ENCODE measurements around the gene SPANXN3.
"Not testable (repeated sequence)": the region's sequence is repeated elsewhere in the genome, so short reads cannot be mapped to it uniquely, and the experiment has no call there.

The SPANXN3 gene, protein sequence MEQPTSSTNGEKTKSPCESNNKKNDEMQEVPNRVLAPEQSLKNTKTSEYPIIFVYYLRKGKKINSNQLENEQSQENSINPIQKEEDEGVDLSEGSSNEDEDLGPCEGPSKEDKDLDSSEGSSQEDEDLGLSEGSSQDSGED

GRCh38 chrX:143517375-143517774 lies at the start of gene SPANXN3:
TSS of gene SPANXN3 (minus strand) at chrX:143517475. CDS start at chrX:143517391, 84 bp downstream.
- DNase-seq (ENCODE audit: low read depth in 1 of 2, low spot score in 1 of 2), result not testable (repeated sequence)

GRCh38 chrX:143536176-143536575 lies 18.9 kb upstream of the SPANXN3 start:
- no peak for DNase-seq (ENCODE audit: low read depth in 1 of 2, low spot score in 1 of 2)

DNA sequence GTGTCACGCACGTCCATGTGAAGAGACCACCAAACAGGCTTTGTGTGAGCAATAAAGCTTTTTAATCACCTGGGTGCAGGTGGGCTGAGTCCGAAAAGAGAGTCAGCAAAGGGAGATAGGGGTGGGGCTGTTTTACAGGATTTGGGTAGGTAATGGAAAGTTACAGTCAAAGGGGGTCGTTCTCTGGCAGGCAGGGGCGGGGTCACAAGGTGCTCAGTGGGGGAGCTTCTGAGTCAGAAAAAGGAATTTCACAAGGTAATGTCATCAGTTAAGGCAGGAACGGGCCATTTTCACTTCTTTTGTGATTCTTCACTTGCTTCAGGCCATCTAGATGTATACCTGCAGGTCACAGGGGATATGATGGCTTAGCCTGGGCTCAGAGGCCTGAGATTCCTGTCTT lies 15.1 kb downstream of the SPANXN3 start:
- not testable (repeated sequence) for DNase-seq (ENCODE audit: low read depth in 1 of 2, low spot score in 1 of 2)

- DNase-seq (ENCODE audit: low read depth in 1 of 2, low spot score in 1 of 2), result no peak
These were observed 16.5 kb downstream of the SPANXN3 start for GRCh38 chrX:143500751-143501150.

DNA sequence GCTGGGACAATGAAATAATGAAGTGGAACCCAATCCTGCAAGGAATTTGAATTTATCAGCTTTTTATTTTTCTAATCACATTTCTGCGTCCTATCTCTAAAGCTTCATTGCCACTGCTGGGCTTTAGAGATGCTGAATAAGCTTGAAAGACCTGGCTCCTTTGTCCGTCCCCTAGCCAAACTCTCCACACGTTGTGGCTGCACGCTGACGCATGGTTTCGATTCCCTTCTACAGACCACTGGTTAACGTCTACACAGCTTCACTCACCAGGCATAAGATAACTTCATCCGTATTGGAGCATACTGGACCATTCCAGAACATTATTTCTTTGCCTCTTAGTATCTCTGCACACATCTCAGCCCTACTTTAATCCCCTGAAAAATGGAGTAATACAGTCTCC lies 31.2 kb downstream of the SPANXN3 start:
- DNase-seq (ENCODE audit: low read depth in 1 of 2, low spot score in 1 of 2), result no peak

GRCh38 chrX:143476751-143477150 lies 40.5 kb downstream of the SPANXN3 start:
- DNase-seq (ENCODE audit: low read depth in 1 of 2, low spot score in 1 of 2), result no peak

DNA sequence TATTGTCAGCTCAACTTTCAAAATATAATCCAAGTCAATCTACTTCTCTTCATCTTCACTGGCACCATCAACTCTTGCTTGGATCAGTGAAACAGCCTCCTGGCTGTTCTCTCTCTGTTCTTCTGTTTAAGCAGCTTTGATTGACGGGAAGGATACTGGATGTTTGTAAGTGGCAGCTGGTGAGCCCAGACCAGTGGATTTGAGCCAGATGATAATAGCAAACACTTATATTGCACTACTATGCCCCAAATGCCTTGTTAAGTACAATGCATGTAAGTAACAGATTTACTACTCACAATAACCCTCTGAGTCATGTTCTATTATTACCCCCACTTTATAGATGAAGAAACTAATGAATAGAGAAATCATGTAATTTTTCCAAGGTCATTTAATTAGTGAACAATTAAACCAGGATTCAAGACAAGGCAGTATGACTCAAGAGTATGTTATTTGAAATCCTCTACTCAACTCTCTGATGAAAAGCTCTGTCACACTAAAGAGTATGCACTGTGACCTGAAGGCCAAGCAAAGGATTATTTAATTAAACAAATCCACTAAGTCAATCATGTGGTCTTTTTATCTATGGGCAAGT lies 44.8 kb downstream of the SPANXN3 start:
- DNase-seq (ENCODE audit: low read depth in 1 of 2, low spot score in 1 of 2), result no peak

GRCh38 chrX:143466130-143466529 lies 51.1 kb downstream of the SPANXN3 start:
- DNase-seq (ENCODE audit: low read depth in 1 of 2, low spot score in 1 of 2), result no peak

DNA sequence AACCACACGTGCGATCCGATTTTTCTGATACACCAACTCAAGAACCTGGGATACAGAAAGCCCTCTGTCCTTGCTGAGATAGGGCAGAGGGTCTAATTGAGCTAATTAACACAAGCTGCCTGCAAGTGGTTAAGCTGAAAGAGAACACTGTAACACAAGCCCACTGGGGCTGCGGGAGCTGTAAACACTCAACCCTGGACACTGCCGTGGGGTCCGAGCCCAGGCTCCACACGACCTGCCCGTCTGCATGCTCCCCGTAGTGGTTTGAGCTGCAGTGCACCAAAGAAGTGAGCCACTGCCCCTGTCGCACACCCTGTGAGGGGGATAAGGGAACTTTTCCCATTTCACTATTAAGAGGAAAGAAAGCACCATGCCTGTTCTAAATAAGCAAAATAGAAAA lies 54.6 kb downstream of the SPANXN3 start:
- DNase-seq (ENCODE audit: low read depth in 1 of 2, low spot score in 1 of 2), result no peak

DNA sequence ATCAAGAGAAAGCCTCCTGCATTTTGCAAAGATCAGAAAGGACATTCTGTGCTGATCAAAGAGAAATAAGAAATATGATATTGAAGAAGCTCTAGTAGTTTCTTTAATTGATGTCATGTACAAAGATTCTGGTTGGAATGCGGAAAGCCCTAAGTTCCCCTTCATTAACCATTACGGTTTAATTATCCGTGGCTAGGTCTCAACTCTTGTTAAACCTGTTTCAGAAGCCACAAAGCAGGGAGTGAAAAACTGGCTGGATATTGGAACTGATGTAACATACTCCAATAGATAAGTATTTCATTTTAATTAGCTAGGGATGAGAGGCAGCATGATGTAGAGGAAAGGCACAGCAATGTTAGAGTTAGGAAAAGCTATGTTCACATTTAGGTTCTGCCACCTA lies 55.7 kb downstream of the SPANXN3 start:
- DNase-seq (ENCODE audit: low read depth in 1 of 2, low spot score in 1 of 2), result no peak

All from activated T-helper 1 cell treated with anti-CD3 and anti-CD28 coated beads, Interleukin-2, amount 50 U/mL, for 16 hours (primary cell).